Left lung (tissue), 10 donors: ENCODE data around the gene CDK6. TPM values are rescaled to one million over a fixed set of nuclear protein-coding genes. Genes with fewer than 3 reads are reported as not detected.

Experiments used
- ATAC-seq: fragments of 200-7000 bp; cut with Tn5 transposase; one replicate; pipeline ENCODE4 v1.9.1; 2020; ENCODE audit warnings: moderate library complexity
- DNase-seq, 4 donors: peaks; one replicate each; pipeline ENCODE4 v3.0.0-alpha.2; 2013 to 2020
- H3K27ac ChIP-seq, 2 donors: fragments of 200-600 bp; sonication (generic) in 1 of 2; one replicate each; pipeline versions ENCODE4 v1.5.0 to v1.8.0; 2020 to 2021
- H3K27me3 ChIP-seq, 2 donors: fragments of 200-600 bp; sonication (generic) in 1 of 2; one replicate each; pipeline versions ENCODE4 v1.5.0 to v1.8.0; 2020 to 2021
- H3K36me3 ChIP-seq, 2 donors: fragments of 200-600 bp; sonication (generic) in 1 of 2; one replicate each; pipeline versions ENCODE4 v1.5.0 to v1.8.0; 2020 to 2021
- H3K4me1 ChIP-seq, 2 donors: fragments of 200-600 bp; one replicate each; pipeline ENCODE4 v1.8.0; 2021
- H3K4me3 ChIP-seq, 2 donors: fragments of 200-600 bp; sonication (generic) in 1 of 2; one replicate each; pipeline versions ENCODE4 v1.5.0 to v1.8.0; 2020 to 2021; ENCODE audit warnings: mild to moderate bottlenecking in 1 of 2
- H3K9me3 ChIP-seq, 2 donors: fragments of 200-600 bp; sonication (generic) in 1 of 2; one replicate each; pipeline versions ENCODE4 v1.5.0 to v1.8.0; 2020 to 2021
- intact Hi-C, 2 donors: fragments of 100-400 bp; cut with DNase I; formaldehyde crosslinking; loops; one replicate each; pipeline versions ENCODE4 v1.11.2 to v1.14.2; 2022
- polyA plus RNA-seq, 6 donors: library from polyadenylated mRNA; unstranded; fragments of 120-200 nt; gene quantifications; one replicate each; pipeline ENCODE4 v1.2.1, GENCODE V29; 2013; ENCODE audit not compliant: insufficient read length in 6 of 6
- total RNA-seq, 2 donors: library from RNA; stranded (reverse); fragmentation: NEBNext Ultra II Directional; extraction: Animal tissue kit (Norgen Biotek cat#: 25700); gene quantifications; one replicate each; pipeline ENCODE4 v1.2.1, GENCODE V29; 2021
- TF ChIP-seq, protein P1 (sequence below), 2 donors: fragments of 200-600 bp; sonication (generic) in 1 of 2; IDR thresholded peaks; one replicate each; pipeline versions ENCODE4 v1.5.0 to v1.8.0; 2021; ENCODE audit warnings: antibody characterized with exemption in 2 of 2
- donor health status: DM: no; HTN: yes; CAD: no.
- donor health status: DM: no; HTN: no; CAD: no.

Gene CDK6
- total and polyA plus RNA-seq, 8 donors, result 20.3 to 52.2 (median 43.7) TPM

DNA sequence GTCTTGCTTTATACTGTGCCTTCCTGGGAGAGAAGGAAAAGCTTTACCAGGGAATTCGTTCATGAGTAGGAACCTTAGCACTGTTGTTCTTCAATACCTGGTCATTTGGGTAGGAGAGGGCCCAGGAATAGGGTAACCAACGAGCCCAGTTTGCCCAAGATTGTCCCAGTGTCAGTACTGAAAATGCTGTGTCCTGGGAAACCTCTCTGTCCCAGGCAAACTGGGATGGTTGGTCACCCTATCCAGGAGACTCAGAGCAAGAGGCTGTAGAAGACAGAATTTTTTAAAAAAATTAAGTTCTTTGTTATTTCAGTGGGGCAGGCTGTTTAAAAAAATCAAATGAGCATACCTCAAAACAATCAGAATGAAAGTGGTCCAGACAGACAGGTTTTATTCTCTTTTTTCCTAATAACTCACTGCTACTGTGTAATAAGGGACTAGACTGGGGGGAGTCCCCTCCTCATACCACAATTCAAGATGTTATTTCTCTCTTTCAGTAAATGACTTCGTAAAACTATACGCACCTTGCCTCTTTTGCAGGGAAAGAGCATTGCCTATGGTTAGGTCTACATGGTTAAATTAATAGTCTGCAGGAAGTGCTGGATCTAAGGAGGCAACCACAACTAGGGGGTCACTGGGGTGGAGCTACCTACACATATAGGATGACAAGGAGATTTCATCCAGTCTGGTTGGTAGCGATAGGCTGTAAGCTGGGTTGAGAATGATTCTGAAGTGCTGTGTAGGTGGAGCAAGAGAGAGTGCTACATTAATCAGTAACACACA lies 205.1 kb downstream of the CDK6 start:
- Histone ChIP-seq H3K27me3 (no peaks in the 10 kb centered on the region), H3K27ac (no peak overlapping the region), H3K9me3 (no peaks in the 10 kb centered on the region), H3K36me3 (no peaks in the 10 kb centered on the region), H3K4me3 (no peak overlapping the region), H3K4me1 (peaks cover 25 to 40% of the 10 kb centered on the region in 2 donors)
- ATAC-seq, result no peak
- DNase-seq, result no peak
- intact Hi-C loops, result no loop called here
- TF ChIP-seq, protein P1, sequence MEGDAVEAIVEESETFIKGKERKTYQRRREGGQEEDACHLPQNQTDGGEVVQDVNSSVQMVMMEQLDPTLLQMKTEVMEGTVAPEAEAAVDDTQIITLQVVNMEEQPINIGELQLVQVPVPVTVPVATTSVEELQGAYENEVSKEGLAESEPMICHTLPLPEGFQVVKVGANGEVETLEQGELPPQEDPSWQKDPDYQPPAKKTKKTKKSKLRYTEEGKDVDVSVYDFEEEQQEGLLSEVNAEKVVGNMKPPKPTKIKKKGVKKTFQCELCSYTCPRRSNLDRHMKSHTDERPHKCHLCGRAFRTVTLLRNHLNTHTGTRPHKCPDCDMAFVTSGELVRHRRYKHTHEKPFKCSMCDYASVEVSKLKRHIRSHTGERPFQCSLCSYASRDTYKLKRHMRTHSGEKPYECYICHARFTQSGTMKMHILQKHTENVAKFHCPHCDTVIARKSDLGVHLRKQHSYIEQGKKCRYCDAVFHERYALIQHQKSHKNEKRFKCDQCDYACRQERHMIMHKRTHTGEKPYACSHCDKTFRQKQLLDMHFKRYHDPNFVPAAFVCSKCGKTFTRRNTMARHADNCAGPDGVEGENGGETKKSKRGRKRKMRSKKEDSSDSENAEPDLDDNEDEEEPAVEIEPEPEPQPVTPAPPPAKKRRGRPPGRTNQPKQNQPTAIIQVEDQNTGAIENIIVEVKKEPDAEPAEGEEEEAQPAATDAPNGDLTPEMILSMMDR (IDR thresholded peaks at IDR 0.05), result no peak

DNA sequence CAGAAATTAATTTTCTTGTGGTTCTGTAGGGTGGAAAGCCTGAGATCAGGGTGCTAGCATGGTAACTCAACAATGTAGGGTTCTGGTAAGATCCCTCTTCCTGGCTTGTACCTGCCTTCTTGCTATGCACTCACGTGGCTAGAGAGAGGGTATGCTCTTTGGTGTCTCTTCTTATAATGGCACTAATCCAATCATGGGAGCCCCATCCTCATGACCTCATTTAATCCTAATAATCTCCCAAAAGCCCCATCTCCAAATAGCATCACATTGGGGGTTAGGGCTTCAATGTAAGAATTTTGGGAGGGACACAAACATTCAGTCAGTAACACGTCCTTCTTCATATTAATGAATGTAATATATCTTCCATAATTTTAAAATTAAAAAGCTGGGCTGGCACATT lies 206.6 kb downstream of the CDK6 start:
- DNase-seq (no peak), ATAC-seq (no peak)
- intact Hi-C loops, result no loop called here
- H3K36me3 ChIP-seq, result no peaks in the 10 kb centered on the region
- no peaks in the 10 kb centered on the region for H3K9me3 ChIP-seq
- peaks cover 13 to 35% of the 10 kb centered on the region in 2 donors for H3K4me1 ChIP-seq
- H3K27me3 ChIP-seq, result no peaks in the 10 kb centered on the region
- H3K27ac ChIP-seq, result no peak overlapping the region
- TF ChIP-seq, protein P1 (IDR thresholded peaks at IDR 0.05), result no peak
- H3K4me3 ChIP-seq, result no peak overlapping the region

DNA sequence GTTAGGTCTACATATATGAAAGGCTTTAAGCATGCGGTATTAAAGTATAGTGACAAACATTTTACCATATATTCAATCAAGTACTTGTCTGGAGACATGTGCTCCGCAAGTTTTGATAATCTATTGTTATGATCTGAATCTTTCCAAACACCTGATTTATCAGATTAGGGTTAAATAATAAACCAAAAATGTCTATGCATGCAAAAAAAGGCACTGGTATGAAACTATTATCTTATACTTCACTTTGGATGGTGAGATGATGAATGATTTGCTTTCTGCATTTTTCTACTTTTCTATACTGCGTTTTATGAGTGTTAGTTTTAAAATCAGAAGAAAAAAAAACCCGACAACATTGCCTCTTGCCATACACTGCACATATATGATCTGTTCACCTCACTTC lies 208.4 kb downstream of the CDK6 start:
- Histone ChIP-seq H3K27ac (no peak overlapping the region), H3K27me3 (no peaks in the 10 kb centered on the region), H3K4me3 (no peak overlapping the region), H3K36me3 (no peaks in the 10 kb centered on the region), H3K9me3 (no peaks in the 10 kb centered on the region), H3K4me1 (peaks cover 0 to 18% of the 10 kb centered on the region in 2 donors)
- intact Hi-C loops, result no loop called here
- no peak for ATAC-seq
- DNase-seq, result no peak
- TF ChIP-seq, protein P1 (IDR thresholded peaks at IDR 0.05), result no peak

DNA sequence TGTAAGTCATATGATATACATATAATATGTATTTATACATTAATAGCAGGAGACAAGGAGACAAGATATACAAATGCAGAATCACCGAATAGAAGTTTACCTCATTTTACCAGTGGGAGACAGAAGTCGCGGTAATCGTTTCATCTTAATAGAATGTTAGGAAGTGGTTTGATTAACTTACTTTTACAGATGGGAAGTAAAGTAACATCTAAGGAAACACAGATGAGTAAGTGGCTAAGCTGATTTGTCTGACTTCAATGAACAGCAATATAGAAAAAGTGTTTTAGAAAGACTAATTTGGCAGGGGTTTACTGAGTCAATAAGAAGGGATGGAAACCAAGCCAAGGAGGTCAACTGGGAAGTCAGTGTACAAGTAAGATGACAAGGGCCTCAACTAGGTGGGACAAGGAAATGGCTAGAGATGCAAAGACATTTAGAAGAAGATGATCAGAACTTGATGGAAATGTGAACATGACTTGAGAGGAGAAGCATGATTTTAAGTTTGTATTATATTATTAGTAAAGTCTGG lies 210.0 kb downstream of the CDK6 start:
- H3K9me3 ChIP-seq, result no peaks in the 10 kb centered on the region
- ATAC-seq, result no peak
- no peak for DNase-seq
- no peaks in the 10 kb centered on the region for H3K27me3 ChIP-seq
- H3K27ac ChIP-seq, result no peak overlapping the region
- TF ChIP-seq, protein P1 (IDR thresholded peaks at IDR 0.05), result no peak
- H3K4me3 ChIP-seq, result no peak overlapping the region
- intact Hi-C loops, result no loop called here
- H3K36me3 ChIP-seq, result no peaks in the 10 kb centered on the region
- H3K4me1 ChIP-seq, result peaks cover 0 to 16% of the 10 kb centered on the region in 2 donors

DNA sequence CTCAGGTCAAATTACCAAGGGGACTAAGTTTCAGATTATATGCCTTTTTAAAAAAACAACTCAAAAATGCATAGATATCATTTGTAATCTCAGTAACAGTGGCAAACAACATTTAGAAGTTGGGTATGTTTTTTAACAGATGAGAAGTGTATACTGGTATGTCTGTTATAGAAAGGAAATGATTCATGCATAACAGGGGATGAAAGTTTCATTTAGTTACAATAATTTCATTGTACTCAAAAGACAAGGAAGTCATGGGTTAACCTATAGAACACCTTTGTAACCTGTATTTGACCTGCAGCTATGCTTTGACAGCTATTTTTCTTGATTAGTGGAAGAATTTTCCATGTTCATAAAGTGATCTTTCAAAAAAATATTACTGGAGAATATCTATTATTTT lies 210.8 kb downstream of the CDK6 start:
- no peaks in the 10 kb centered on the region for H3K9me3 ChIP-seq
- TF ChIP-seq, protein P1 (IDR thresholded peaks at IDR 0.05), result no peak
- peaks cover 0 to 23% of the 10 kb centered on the region in 2 donors for H3K4me1 ChIP-seq
- ATAC-seq (no peak), DNase-seq (no peak)
- H3K27ac ChIP-seq, result no peak overlapping the region
- no peaks in the 10 kb centered on the region for H3K27me3 ChIP-seq
- H3K36me3 ChIP-seq, result no peaks in the 10 kb centered on the region
- H3K4me3 ChIP-seq, result no peak overlapping the region
- intact Hi-C loops, result no loop called here
